Common myeloid progenitor, CD34-positive (primary cell): ENCODE results near the gene UBE2O.

Experiments
- CTCF ChIA-PET: fragments of 350-600 bp; sonication (Branson Sonifier 250); formaldehyde crosslinking; loops from one replicate; lab custom pipeline; 2021; ENCODE audit warnings: antibody characterized with exemption; lab: Charles Lee
- POLR2A ChIA-PET: fragments of 350-600 bp; sonication (Branson Sonifier 250); formaldehyde crosslinking; loops from one replicate; lab custom pipeline; 2021; ENCODE audit warnings: antibody characterized with exemption; lab: Charles Lee
- DNase-seq, 3 donors: peaks; one replicate each; pipeline versions ENCODE4 v3.0.0 to v3.0.0-alpha.2; 2013
- H3K27ac ChIP-seq, 2 experiments: 1 replicate in 1 of 2; 2 replicates in 1 of 2; pipeline ENCODE4 v1.7.0; 2013; ENCODE audit warnings: inconsistent platforms in 2 of 2, low read length in 2 of 2, mild to moderate bottlenecking in 2 of 2, low read depth in 1 of 2, moderate library complexity in 1 of 2; ENCODE audit not compliant: severe bottlenecking in 2 of 2, insufficient read depth in 1 of 2, poor library complexity in 1 of 2
- H3K27me3 ChIP-seq, 5 experiments: replicated peaks in 2 of 5; 1 replicate in 3 of 5; 2 replicates in 2 of 5; pipeline versions ENCODE4 v1.6.1 to v1.7.0; 2013; ENCODE audit warnings: low read length in 4 of 5, mild to moderate bottlenecking in 2 of 5, moderate library complexity in 2 of 5, inconsistent platforms in 1 of 5; ENCODE audit not compliant: insufficient read depth in 5 of 5, control insufficient read depth in 4 of 5
- H3K36me3 ChIP-seq, 4 experiments: 1 replicate in 2 of 4; 2 replicates in 2 of 4; pipeline versions ENCODE4 v1.6.1 to v1.7.0; 2013; ENCODE audit warnings: low read length in 3 of 4, control low read depth in 1 of 4, mild to moderate bottlenecking in 1 of 4; ENCODE audit not compliant: control insufficient read depth in 4 of 4, insufficient read depth in 4 of 4
- H3K4me1 ChIP-seq, 4 experiments: 1 replicate in 3 of 4; 2 replicates in 1 of 4; pipeline versions ENCODE4 v1.6.1 to v1.7.1; 2013; ENCODE audit warnings: low read length in 3 of 4, mild to moderate bottlenecking in 3 of 4, control low read depth in 1 of 4, inconsistent platforms in 1 of 4, moderate library complexity in 1 of 4; ENCODE audit not compliant: control insufficient read depth in 4 of 4, insufficient read depth in 4 of 4; ENCODE audit errors: control extremely low read depth in 1 of 4
- H3K4me3 ChIP-seq, 7 experiments: 1 replicate in 4 of 7; 2 replicates in 3 of 7; pipeline versions ENCODE4 v1.5.1 to v1.7.0; 2013; ENCODE audit warnings: mild to moderate bottlenecking in 7 of 7, low read length in 6 of 7, moderate library complexity in 6 of 7, inconsistent platforms in 2 of 7, low read depth in 2 of 7, control low read depth in 1 of 7; ENCODE audit not compliant: insufficient read depth in 4 of 7, control insufficient read depth in 1 of 7; ENCODE audit errors: extremely low read depth in 1 of 7
- H3K9me3 ChIP-seq, 5 experiments: 1 replicate in 4 of 5; 2 replicates in 1 of 5; pipeline versions ENCODE4 v1.6.1 to v1.7.1; 2013; ENCODE audit warnings: low read length in 4 of 5, mild to moderate bottlenecking in 2 of 5, inconsistent platforms in 1 of 5, low read depth in 1 of 5, moderate library complexity in 1 of 5; ENCODE audit not compliant: control insufficient read depth in 4 of 5, insufficient read depth in 2 of 5; ENCODE audit errors: control extremely low read depth in 1 of 5
- WGBS: methylation state at CpG from one replicate; pipeline ENCODE4 v1.1.5; 2013; ENCODE audit not compliant: insufficient coverage; 5-methylcytosine and 5-hydroxymethylcytosine counted together

UBE2O gene

GRCh38 chr17:76408037-76408849, 44.7 kb downstream of the UBE2O start:
- CTCF ChIA-PET = interaction anchor here (0.6 to 5.5 kb wide), 18 partner anchors 9 to 256 kb away, joined by 3 to 70 read pairs (median 4); partner anchors contain the start of gene RHBDF2
- H3K36me3 ChIP-seq = peaks cover 0 to 46% (median 17%) of the 10 kb centered on the region in 4 experiments
- H3K27ac ChIP-seq = no peak overlapping the region
- H3K27me3 ChIP-seq = no peaks in the 10 kb centered on the region
- 68% methylated on average over 12 of the region's 12 CpGs for WGBS
- peak; percentile 75 to 92 (median 88) for DNase-seq
- no peak overlapping the region for H3K4me3 ChIP-seq
- no peaks in the 10 kb centered on the region for H3K9me3 ChIP-seq
- POLR2A ChIA-PET = no interaction called here
- H3K4me1 ChIP-seq = peaks cover 0 to 6% (median 4%) of the 10 kb centered on the region in 4 experiments

- Histone ChIP-seq H3K36me3 (peaks cover 0 to 48% (median 21%) of the 10 kb centered on the region in 4 experiments), H3K27me3 (no peaks in the 10 kb centered on the region), H3K27ac (no peak overlapping the region), H3K4me1 (peaks cover 0 to 6% (median 4%) of the 10 kb centered on the region in 4 experiments), H3K4me3 (no peak overlapping the region), H3K9me3 (no peaks in the 10 kb centered on the region)
- POLR2A ChIA-PET = no interaction called here
- DNase-seq = no peak
- WGBS = 97% methylated on average over 4 of the region's 4 CpGs
- CTCF ChIA-PET = interaction anchor here (0.9 to 5.5 kb wide), 12 partner anchors 9 to 100 kb away, joined by 3 to 70 read pairs (median 6); no protein-coding TSS in a partner anchor
These were observed 45.4 kb downstream of the UBE2O start for GRCh38 chr17:76407509-76407908.

GRCh38 chr17:76405967-76406647, 46.8 kb downstream of the UBE2O start:
- ChIA-PET CTCF (interaction anchor here (0.6 to 11.3 kb wide), 5 partner anchors 43 to 104 kb away, joined by 3 to 226 read pairs (median 3); partner anchors contain the start of gene QRICH2), POLR2A (interaction anchor here (0.6 kb wide), 1 partner anchor 45 kb away, joined by 4 read pairs; no protein-coding TSS in a partner anchor)
- Histone ChIP-seq H3K4me1 (peaks cover 0 to 6% (median 4%) of the 10 kb centered on the region in 4 experiments), H3K9me3 (no peaks in the 10 kb centered on the region), H3K27ac (no peak overlapping the region), H3K4me3 (no peak overlapping the region), H3K27me3 (no peaks in the 10 kb centered on the region), H3K36me3 (peaks cover 6 to 49% (median 28%) of the 10 kb centered on the region in 4 experiments)
- peak in 1 of 3 donors; percentile 32 for DNase-seq
- WGBS = 90% methylated on average over 15 of the region's 16 CpGs

GRCh38 chr17:76405607-76405966, 47.4 kb downstream of the UBE2O start:
- CTCF ChIA-PET = interaction anchor here (0.6 to 11.3 kb wide), 5 partner anchors 43 to 103 kb away, joined by 3 to 226 read pairs (median 3); partner anchors contain the start of gene QRICH2
- H3K9me3 ChIP-seq = no peaks in the 10 kb centered on the region
- 98% methylated on average over 7 of the region's 9 CpGs for WGBS

GRCh38 chr17:76404976-76405563, 47.9 kb downstream of the UBE2O start:
- Histone ChIP-seq H3K4me3 (no peak overlapping the region), H3K36me3 (peaks cover 7 to 57% (median 37%) of the 10 kb centered on the region in 4 experiments), H3K27ac (no peak overlapping the region), H3K27me3 (no peaks in the 10 kb centered on the region), H3K9me3 (no peaks in the 10 kb centered on the region), H3K4me1 (peaks cover 0 to 6% (median 4%) of the 10 kb centered on the region in 4 experiments)
- WGBS = 94% methylated on average over 25 of the region's 25 CpGs
- POLR2A ChIA-PET = interaction anchor here (0.6 kb wide), 1 partner anchor 47 kb away, joined by 4 read pairs; no protein-coding TSS in a partner anchor
- CTCF ChIA-PET = interaction anchor here (1.1 to 11.3 kb wide), 4 partner anchors 54 to 103 kb away, joined by 3 to 226 read pairs (median 8); partner anchors contain the start of gene QRICH2
- DNase-seq = no peak

More at GRCh38 chr17:76405607-76405966, 47.4 kb downstream of the UBE2O start:
- Histone ChIP-seq H3K27me3 (no peaks in the 10 kb centered on the region), H3K36me3 (peaks cover 7 to 54% (median 33%) of the 10 kb centered on the region in 4 experiments), H3K4me3 (no peak overlapping the region), H3K4me1 (peaks cover 0 to 6% (median 4%) of the 10 kb centered on the region in 4 experiments), H3K27ac (no peak overlapping the region)
- POLR2A ChIA-PET = interaction anchor here (0.6 kb wide), 1 partner anchor 46 kb away, joined by 4 read pairs; no protein-coding TSS in a partner anchor
- no peak for DNase-seq

GRCh38 chr17:76404256-76404655, 48.7 kb downstream of the UBE2O start:
- no peaks in the 10 kb centered on the region for H3K27me3 ChIP-seq
- ChIA-PET POLR2A (no interaction called here), CTCF (interaction anchor here (1.0 to 11.3 kb wide), 4 partner anchors 50 to 103 kb away, joined by 3 to 226 read pairs (median 8); partner anchors contain the start of genes PRPSAP1 and QRICH2)
- peaks cover 0 to 6% (median 4%) of the 10 kb centered on the region in 4 experiments for H3K4me1 ChIP-seq
- no peak overlapping the region for H3K27ac ChIP-seq
- WGBS = 95% methylated on average over 6 of the region's 6 CpGs
- no peaks in the 10 kb centered on the region for H3K9me3 ChIP-seq
- H3K4me3 ChIP-seq = no peak overlapping the region
- H3K36me3 ChIP-seq = peaks cover 11 to 59% (median 44%) of the 10 kb centered on the region in 4 experiments
- DNase-seq = no peak
